K562 treated with DMSO at 1 percent for 12 hours (cell line): Measurements from ENCODE around the gene VKORC1L1. TPM values are rescaled to one million over a fixed set of nuclear protein-coding genes. Genes with fewer than 3 reads are reported as not detected.

Source experiments
- total RNA-seq: library from RNA; unstranded; fragments of 300-600 nt; gene quantifications from 2 replicates; pipeline ENCODE4 v1.2.3, GENCODE V29; 2022; ENCODE audit not compliant: insufficient read depth

VKORC1L1 gene
- total RNA-seq: 6.2 and 17.8 TPM in 2 replicates

DNA sequence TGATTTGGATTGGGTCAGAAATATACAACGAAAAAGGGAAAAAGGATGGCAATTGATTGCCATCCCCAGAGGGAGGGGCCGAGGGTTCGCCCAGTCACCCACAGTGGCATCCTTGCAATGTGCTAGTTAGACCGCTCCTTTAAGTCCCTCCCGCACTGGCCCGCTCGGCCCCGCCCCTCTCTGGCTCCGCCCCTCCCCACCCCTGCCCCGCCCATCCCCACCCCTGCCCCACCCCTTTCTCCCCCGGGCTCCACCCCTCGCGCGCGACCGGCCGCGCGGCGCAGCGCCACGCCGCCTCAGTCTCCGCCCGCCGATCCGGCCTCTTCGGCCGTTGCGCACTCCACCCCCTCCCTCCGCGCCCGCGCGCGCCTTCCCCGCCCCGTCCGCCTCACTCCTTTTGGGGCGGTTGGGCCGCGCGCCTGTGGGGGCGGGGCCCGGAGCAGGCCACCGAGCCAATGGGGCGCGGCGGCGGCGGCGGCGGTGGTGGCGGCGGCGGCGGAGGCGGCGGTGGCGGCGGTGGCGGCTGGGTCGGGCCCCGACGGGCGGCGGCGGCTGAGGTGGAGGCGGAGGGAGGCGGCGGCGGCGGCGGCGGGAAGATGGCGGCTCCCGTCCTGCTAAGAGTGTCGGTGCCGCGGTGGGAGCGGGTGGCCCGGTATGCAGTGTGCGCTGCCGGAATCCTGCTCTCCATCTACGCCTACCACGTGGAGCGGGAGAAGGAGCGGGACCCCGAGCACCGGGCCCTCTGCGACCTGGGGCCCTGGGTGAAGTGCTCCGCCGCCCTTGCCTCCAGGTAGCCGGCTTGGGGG lies at the start of gene VKORC1L1:
VKORC1L1 (plus strand) TSS at position 299 of the 806 bp plus-strand sequence; CDS start at position 597, 298 bp downstream.

DNA sequence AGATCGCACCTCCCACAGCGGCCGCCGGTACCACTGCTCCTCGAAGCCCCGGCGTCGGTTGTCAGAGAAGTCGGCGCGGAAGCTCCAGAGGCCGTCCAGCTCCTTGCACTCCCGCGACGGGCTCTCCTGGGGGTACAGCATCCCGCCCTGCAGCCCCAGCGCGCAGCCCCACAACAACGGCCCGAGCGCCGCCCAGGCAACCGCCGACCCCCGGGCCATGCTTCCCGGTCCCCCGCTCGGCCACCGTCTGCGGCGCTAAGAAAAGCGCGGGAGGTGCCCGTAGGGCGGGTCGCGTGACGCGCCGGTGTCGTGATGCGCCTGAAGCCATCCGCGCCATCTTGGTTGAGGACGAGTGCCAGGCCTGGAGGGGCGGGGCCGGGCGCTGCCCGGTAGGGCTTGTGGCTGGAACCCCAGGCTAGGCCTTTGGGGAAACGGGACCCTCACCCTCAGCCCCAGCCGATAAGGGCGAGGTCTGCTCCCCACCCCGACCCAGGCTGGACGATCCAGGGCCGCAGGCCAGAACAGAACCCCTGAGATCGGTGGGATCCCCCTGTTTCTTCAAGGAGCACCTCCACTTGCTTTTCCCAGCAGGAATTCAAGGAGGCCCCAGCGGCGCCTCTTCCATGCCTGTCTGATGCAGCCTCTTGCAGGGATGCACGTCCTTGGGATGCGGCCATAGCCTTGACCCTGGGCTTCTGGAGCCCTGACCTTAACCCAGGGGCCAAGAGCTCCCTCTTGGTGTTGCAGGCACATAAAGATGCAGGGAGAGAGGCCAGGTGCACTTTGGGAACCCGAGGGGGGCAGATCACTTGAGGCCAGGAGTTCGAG lies 109.3 kb downstream of the VKORC1L1 start, which contains the start of gene GUSB:
GUSB (minus strand) TSS at position 249 of the 828 bp plus-strand sequence; CDS start at position 219, 30 bp downstream.

Other genes with a start within 250 kb of the VKORC1L1 start
- gene GUSB, start 109.1 kb downstream of the VKORC1L1 start, total RNA-seq: 137 and 190 TPM in 2 replicates
- 23.7 and 27.2 TPM in 2 replicates for gene ASL, start 202.7 kb downstream of the VKORC1L1 start, total RNA-seq
- gene CRCP, start 241.8 kb downstream of the VKORC1L1 start, total RNA-seq: 16.0 and 30.0 TPM in 2 replicates